Endothelial cell (in vitro differentiated cells): ENCODE results near the gene SETD2. TPM values are rescaled to one million over a fixed set of nuclear protein-coding genes. Genes with fewer than 3 reads are reported as not detected.

ENCODE experiments used
- DNase-seq: peaks from one replicate; pipeline ENCODE4 v3.0.0; 2021; ENCODE audit warnings: low spot score
- H3K27ac Mint-ChIP-seq: one replicate; pipeline ENCODE4 v1.8.0; 2021; ENCODE audit warnings: mixed read lengths, inconsistent platforms; ENCODE audit not compliant: unreplicated experiment
- H3K27me3 Mint-ChIP-seq: one replicate; pipeline ENCODE4 v1.8.0; 2021; ENCODE audit warnings: mild to moderate bottlenecking, moderate library complexity, mixed read lengths, inconsistent platforms; ENCODE audit not compliant: unreplicated experiment
- H3K36me3 Mint-ChIP-seq: one replicate; pipeline ENCODE4 v1.8.0; 2021; ENCODE audit warnings: mild to moderate bottlenecking, low read depth, mixed read lengths, inconsistent platforms; ENCODE audit not compliant: unreplicated experiment
- H3K4me1 Mint-ChIP-seq: one replicate; pipeline ENCODE4 v1.8.0; 2021; ENCODE audit warnings: mild to moderate bottlenecking, mixed read lengths, inconsistent platforms; ENCODE audit not compliant: unreplicated experiment
- H3K4me3 Mint-ChIP-seq: one replicate; pipeline ENCODE4 v1.8.0; 2021; ENCODE audit warnings: mild to moderate bottlenecking, mixed read lengths, inconsistent platforms; ENCODE audit not compliant: unreplicated experiment
- H3K9me3 Mint-ChIP-seq: one replicate; pipeline ENCODE4 v1.8.0; 2021; ENCODE audit warnings: mixed read lengths, inconsistent platforms; ENCODE audit not compliant: unreplicated experiment
- total RNA-seq: library from RNA; stranded (reverse); fragmentation: NEBNext Ultra II Directional; extraction: Animal tissue kit (Norgen Biotek cat#: 25700); gene quantifications from one replicate; pipeline ENCODE4 v1.2.1, GENCODE V29; 2021; ENCODE audit not compliant: unreplicated experiment
- TF ChIP-seq, protein P1 (sequence below): fragments of 200-600 bp; sonication (generic); IDR thresholded peaks from one replicate; pipeline ENCODE4 v1.5.0; 2021; ENCODE audit warnings: antibody characterized with exemption; ENCODE audit not compliant: unreplicated experiment

SETD2 gene
- total RNA-seq, 1 donor from 2014 or later: 51.4 TPM

GRCh38 chr3:47089630-47090029, 74.3 kb downstream of the SETD2 start:
- Mint-ChIP-seq H3K27me3 (no peaks in the 10 kb centered on the region), H3K36me3 (peaks cover 13% of the 10 kb centered on the region), H3K27ac (peak overlapping the region; percentile 44), H3K4me3 (no peak overlapping the region), H3K4me1 (no peaks in the 10 kb centered on the region), H3K9me3 (no peaks in the 10 kb centered on the region)
- TF ChIP-seq, protein P1, sequence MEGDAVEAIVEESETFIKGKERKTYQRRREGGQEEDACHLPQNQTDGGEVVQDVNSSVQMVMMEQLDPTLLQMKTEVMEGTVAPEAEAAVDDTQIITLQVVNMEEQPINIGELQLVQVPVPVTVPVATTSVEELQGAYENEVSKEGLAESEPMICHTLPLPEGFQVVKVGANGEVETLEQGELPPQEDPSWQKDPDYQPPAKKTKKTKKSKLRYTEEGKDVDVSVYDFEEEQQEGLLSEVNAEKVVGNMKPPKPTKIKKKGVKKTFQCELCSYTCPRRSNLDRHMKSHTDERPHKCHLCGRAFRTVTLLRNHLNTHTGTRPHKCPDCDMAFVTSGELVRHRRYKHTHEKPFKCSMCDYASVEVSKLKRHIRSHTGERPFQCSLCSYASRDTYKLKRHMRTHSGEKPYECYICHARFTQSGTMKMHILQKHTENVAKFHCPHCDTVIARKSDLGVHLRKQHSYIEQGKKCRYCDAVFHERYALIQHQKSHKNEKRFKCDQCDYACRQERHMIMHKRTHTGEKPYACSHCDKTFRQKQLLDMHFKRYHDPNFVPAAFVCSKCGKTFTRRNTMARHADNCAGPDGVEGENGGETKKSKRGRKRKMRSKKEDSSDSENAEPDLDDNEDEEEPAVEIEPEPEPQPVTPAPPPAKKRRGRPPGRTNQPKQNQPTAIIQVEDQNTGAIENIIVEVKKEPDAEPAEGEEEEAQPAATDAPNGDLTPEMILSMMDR: no peak
- no peak for DNase-seq

GRCh38 chr3:47086071-47086470, 77.8 kb downstream of the SETD2 start:
- Mint-ChIP-seq H3K4me3 (no peak overlapping the region), H3K9me3 (no peaks in the 10 kb centered on the region), H3K4me1 (no peaks in the 10 kb centered on the region), H3K27me3 (peaks cover 1% of the 10 kb centered on the region), H3K36me3 (peaks cover 23% of the 10 kb centered on the region), H3K27ac (no peak overlapping the region)
- no peak for DNase-seq
- TF ChIP-seq, protein P1: no peak

DNA sequence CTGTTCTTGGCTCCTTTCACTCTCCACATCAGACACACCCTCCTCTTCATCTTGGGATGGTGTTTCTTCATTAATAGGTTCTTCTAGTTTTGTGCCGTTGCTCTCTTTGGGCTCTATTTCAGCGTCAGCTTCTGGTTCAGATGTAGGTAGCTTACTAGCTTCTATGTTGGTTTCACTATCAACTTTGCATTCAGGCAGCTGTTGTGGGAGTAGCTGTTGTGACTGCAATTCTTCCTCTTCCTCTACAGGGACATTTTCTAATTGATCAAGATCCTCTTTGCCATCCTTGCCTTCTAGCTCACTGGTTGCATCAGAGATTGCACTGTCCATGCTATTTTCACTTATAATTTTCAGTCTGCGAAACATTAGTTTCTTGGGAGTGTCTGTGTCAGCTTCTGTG, 80.1 kb downstream of the SETD2 start:
- no peaks in the 10 kb centered on the region for H3K9me3 Mint-ChIP-seq

DNA sequence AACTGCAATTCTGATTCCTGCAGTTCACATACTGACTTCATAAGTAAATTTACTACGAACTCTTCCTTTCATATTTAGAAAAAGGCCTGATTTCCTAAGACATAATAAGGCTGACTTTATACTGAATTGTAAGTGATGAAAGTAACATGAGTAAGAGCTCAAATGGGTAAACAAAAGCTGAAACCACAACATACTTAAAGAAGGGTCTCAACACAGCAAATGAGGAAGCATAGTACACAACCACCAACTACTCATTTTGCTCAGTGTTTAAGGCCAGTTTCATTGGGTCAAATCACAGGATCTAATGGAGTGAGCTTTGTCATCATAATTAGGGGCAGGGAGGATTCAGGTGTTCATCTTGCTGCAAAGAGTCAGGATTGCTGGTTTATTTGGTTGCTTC, 81.4 kb downstream of the SETD2 start:
- Mint-ChIP-seq H3K4me3 (no peak overlapping the region), H3K36me3 (peaks cover 15% of the 10 kb centered on the region), H3K4me1 (peaks cover 2% of the 10 kb centered on the region), H3K9me3 (no peaks in the 10 kb centered on the region), H3K27ac (no peak overlapping the region), H3K27me3 (peaks cover 1% of the 10 kb centered on the region)
- TF ChIP-seq, protein P1: no peak
- DNase-seq: no peak

More for the DNA sequence above, 80.1 kb downstream of the SETD2 start:
- Mint-ChIP-seq H3K4me1 (no peaks in the 10 kb centered on the region), H3K4me3 (peak overlapping the region; percentile 45), H3K27ac (peak overlapping the region; percentile 58), H3K36me3 (peaks cover 20% of the 10 kb centered on the region), H3K27me3 (peaks cover 1% of the 10 kb centered on the region)
- TF ChIP-seq, protein P1: no peak
- no peak for DNase-seq

DNA sequence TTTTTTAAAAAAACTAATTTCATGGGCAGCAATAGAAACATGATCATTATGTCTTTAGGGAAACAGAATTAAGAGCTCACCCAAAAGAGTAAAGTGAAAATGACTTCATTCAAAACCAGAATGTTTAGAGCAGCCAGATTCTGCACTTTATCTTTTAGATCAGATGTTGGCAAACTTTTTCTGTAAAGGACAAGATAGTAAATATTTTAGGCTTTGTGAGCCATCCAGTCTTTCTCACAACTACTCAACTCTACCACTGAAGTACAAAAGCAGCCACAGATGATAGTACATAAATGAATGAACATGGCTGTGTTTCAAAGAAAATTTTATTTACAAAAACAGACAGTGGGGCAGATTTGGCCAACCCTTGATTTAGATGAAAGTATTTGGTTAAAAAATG, 84.5 kb downstream of the SETD2 start:
- no peak overlapping the region for H3K4me3 Mint-ChIP-seq
- H3K27me3 Mint-ChIP-seq: peaks cover 1% of the 10 kb centered on the region

More for the DNA sequence above, 84.5 kb downstream of the SETD2 start:
- DNase-seq: no peak
- Mint-ChIP-seq H3K27ac (no peak overlapping the region), H3K9me3 (no peaks in the 10 kb centered on the region), H3K4me1 (peaks cover 19% of the 10 kb centered on the region), H3K36me3 (peaks cover 14% of the 10 kb centered on the region)
- TF ChIP-seq, protein P1: no peak
